NCI-H460 (cell line): ENCODE measurements around the gene TBC1D4. TPM values are rescaled to one million over a fixed set of nuclear protein-coding genes. Genes with fewer than 3 reads are reported as not detected.
"Not testable (repeated sequence)": the region's sequence is repeated elsewhere in the genome, so short reads cannot be mapped to it uniquely, and the experiment has no call there.

ENCODE experiments used
- DNase-seq: peaks from one replicate; pipeline ENCODE4 v3.0.0-alpha.2; 2016; ENCODE audit warnings: low read depth; ENCODE audit errors: extremely low read depth
- total RNA-seq: library from RNA; depleted of rRNA; stranded (reverse); fragments of >200 nt; shearing (Covaris generic); gene quantifications from 2 replicates; pipeline ENCODE4 v1.2.3, GENCODE V29; 2014

TBC1D4 gene
- total RNA-seq, 1 experiment from 2014 or later, result 14.0 TPM

DNA sequence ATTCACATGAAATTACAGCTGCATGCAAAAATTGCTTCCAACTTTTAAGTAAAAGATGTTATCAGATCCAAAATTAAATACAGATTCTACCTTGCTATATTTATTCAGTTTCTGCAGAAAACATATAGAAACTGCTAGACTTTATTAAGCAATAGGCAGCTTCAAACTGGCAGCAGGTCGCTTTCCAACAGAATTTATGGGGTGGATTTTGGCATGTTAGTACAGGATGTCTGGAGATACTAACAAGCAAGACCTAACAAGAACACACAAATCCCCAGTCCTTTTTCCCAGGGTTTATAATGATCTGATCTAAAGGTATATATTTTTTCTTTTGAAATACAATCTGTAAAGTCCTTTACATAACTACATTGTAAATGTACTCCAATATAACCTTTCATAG lies 27.5 kb downstream of the TBC1D4 start:
- DNase-seq, result no peak

DNA sequence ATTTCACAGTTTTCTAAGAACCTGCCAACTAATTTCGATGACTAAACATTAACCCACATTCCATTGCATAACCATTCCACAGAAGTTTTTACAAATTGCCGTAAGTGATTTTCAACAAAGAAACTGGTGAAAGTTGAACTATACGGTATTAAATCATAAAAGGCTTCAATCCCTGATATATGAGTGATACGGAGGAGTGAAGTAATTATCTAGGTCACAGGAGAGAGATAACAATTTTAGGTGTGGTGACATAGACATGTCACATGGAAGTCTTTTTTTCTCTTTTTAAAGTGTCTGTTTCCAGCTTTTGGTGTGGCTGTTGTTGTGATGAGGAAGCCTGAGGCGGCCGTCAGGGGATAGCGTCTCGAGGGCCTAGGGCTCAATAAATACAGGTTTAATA lies 29.4 kb downstream of the TBC1D4 start:
- DNase-seq, result no peak

DNA sequence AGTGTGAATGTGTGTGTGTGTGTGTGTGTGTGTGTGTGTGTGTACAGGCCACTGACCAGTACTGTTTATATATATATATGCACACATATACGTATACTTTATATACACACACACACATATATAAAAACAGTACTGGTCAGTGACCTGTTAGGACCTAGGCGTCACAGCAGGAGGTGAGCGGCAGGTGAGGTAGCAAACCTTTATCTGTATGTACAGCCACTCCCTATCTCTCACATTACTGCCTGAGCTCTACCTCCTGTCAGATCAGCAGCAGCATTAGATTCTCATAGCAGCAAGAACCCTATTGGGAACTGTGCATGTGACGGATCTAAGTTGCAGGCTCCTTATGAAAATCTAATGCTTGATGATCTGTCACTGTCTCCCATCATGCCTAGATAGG lies 34.5 kb downstream of the TBC1D4 start:
- DNase-seq, result no peak

DNA sequence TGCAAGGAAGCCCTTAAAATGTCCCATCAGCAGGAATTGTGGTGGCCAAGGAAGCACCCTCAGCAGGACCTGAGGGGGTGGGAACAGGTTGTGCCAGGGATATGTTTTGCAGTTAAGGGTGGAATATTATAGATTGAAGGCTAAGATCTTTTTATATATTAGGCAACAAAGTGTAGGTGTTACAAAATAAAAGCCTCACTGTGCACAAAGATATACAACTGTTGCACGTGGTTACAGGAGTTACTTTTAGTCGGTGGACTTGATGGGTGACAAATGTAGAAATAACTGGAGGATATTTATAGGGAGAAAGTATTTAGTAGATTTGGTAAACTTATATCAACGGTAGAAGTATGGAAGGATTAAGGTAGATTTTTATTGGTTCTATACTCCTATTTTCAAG lies 35.1 kb downstream of the TBC1D4 start:
- DNase-seq, result no peak

DNA sequence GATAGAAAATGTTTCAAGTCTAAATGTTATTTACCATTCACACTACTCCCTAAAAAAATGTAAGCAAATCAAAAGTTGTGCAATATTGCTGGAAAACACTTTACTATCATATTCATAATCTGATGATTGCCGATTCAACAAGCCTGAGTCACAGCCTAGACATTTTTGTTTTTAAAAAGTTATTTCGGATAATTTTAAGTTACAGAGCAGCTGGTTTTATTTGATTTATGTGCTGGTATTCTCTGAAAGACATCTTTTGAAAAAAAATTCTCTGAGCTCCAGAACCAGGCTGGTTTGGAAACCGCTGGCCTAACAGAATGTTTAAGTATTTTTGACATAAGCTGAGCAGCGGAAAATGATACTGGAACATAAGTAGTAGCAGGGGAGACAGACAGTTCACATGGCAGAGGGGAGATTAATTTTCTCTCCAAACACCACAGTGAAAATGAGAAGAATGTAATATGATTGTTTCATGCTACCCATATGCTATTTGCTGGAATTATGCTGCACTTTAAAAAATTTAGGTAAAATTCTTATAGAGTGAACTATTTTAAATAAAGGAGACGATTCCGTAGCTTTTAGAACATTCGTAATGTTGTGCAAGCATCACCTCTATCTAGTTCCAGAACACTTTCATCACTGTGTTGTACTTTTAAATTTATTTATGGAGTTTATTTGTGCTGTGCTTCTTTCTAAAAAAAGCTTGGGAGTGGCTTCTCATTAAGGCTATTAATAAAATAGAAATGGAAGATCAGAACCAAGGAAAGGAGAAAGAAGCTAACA lies 36.1 kb downstream of the TBC1D4 start:
- no peak for DNase-seq

DNA sequence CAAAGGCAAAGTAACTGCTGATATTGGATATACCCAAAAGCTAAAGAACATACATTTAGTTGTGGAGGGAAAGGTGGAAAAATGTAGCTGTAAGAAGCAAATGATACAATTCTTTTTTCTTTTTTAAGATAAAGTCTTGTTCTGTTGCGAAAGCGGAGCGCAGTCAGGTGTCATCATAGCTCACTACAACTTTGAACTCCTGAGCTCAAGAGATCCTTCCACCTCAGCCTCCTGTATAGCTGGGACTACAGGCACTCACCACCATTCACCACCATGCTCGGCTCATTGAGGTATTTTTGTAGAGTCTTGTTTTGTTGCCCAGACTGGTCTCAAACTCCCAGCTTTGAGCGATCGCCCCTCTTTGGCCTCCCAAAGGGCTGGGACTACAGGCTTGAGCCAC lies 38.0 kb downstream of the TBC1D4 start:
- no peak for DNase-seq

DNA sequence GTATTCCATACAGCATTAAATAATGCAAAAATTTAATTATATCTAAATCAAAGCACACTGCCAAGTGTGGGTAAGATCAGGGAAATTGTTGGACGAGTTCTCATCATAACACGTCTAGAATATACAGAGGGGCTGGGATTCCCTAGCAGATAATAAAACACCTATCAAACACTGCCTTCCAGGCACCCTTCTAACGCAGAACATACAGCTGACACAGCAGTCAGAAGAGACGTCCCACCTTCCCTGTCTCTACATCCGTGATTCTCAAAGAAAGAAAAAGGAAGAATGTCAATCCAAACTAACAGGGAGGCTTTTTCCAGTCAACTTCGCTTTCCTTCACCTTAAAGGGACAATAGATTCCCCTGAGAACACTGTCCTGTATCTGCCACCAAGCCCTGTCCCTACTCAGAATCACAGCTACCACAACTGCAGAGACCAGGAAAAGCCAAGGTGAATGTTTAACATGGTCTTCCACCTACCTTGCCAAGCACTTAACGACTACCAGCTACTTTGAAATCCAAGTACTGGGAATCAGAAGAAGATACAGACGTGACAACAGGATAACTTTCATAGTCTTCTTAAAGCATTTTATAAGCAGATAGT lies 38.5 kb downstream of the TBC1D4 start:
- no peak for DNase-seq

DNA sequence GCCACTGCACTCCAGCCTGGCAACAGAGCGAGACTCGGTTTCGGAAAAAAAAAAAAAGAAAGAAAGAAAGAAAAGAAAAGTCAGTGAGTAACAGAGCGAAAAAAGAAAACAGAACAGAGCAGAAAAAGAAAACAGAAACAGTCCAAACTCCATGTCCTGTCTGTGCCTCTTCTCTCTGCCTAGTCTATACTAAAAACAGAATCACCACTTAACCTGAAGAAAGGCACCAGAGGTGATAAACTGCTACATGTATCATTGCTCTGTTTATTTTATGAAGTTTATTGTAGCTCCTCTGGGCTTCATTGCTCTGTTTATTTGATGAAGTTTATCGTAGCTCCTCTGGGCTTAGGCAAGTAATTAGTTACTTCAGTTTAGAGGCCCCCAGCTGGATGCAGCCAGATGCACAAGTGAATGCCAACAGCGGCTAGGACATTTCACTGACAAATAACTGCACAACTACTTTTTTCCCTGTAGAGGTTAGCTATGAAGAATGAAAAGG lies 39.2 kb downstream of the TBC1D4 start:
- DNase-seq, result no peak

DNA sequence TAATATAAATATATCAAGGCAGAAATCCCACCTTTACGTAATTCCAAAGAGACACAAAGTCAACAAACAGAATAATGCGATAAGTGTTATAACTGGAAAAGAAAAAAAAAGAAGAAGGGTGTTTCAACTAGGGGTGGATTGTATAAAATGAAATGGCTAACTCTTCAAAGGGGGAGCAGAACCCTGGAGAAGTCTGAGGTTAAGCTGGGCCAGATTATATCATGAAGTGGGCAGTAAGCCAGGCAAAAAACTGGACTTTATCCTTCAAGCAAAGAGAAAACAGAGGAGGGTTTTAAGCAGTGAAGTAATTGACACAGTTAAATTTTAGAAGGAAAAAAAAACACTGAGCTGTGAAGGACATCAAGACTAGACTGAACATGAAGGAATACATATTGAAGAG lies 41.9 kb downstream of the TBC1D4 start:
- no peak for DNase-seq

DNA sequence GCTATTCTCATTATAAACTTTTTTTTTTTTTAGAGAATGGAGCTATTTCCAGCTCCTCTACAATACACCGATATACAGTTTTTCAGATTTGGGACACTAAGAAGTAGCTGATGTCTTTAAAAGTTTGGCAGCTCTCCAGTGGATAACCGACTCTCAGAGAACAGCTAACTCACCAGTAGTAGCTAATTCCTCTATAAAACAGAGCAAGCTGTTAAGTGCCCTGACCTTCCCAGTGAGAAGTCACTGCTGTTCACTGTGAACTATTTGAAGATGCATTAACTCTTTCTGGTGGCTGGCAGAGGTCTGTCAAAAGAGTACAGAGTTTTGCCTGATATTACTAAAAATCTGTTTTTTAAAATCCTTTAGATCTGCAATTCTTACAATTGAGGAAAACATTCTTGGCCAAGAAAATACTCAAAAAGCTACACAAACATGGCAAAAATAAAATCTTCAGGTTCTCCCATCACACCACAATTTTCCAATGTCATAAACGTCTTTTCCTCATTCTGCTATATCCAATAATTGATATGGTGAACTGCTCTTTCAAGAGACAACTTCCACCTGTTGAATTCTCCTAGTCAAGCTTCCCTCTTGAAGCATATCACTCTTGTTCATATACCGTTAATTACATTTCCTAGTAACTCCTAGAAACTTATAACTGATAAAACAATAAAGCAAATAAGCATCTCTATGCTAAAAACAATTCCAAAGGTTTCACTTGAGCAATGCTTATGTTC lies 44.2 kb downstream of the TBC1D4 start:
- DNase-seq, result no peak

DNA sequence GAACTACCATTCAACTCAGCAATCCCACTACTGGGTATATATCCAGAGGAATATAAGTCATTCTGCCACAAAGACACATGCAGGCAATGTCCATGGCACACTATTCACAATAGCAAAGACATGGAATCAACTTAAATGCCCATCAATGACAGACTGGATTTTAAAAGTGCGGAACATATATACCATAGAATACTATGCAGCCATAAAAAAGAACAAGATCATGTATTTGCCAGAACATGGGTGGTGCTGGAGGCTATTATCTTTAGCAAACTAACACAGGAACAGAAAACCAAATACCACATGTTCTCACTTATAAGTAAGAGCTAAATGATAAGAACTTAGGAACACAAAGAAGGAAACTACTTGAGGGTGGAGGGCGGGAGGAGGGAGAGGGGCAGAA lies 47.8 kb downstream of the TBC1D4 start:
- DNase-seq, result not testable (repeated sequence)

DNA sequence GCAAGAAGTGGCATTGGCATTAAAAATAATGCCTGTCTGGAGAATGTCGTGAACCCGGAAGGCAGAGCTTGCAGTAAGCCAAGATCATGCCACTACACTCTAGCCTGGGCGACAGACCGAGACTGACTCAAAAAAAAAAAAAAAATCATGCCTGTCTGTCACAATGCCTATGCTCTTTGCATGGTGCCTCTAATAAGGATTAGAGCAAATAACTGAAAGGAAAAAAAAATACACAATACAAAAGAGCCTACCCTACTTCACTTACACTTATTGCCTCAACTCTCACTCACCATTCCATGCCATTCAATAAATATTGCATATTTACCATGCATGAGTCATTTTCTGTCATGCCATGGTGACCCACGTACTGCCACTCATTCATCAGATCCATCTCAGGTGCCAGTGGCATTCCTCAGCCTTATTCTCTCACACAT lies 49.1 kb downstream of the TBC1D4 start:
- no peak for DNase-seq

DNA sequence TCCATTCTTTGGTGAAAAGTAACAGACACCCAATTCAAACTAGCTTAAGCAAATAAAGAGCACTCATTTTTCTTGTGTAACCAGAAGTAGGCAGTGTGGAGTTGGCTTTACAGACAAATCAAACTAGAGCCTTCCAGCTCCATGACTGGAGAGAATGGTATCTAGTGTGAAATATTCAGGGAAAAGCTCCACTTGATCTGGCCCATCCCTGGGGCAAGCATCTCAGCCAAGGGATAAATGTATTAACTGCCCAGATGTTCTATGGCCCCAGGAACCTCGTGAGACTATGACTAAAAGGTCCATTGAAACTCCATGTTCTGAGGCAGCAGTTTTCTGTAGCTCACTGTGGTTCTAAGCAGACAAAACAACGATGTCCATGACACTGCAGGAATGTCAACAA lies 49.9 kb downstream of the TBC1D4 start:
- DNase-seq, result no peak

DNA sequence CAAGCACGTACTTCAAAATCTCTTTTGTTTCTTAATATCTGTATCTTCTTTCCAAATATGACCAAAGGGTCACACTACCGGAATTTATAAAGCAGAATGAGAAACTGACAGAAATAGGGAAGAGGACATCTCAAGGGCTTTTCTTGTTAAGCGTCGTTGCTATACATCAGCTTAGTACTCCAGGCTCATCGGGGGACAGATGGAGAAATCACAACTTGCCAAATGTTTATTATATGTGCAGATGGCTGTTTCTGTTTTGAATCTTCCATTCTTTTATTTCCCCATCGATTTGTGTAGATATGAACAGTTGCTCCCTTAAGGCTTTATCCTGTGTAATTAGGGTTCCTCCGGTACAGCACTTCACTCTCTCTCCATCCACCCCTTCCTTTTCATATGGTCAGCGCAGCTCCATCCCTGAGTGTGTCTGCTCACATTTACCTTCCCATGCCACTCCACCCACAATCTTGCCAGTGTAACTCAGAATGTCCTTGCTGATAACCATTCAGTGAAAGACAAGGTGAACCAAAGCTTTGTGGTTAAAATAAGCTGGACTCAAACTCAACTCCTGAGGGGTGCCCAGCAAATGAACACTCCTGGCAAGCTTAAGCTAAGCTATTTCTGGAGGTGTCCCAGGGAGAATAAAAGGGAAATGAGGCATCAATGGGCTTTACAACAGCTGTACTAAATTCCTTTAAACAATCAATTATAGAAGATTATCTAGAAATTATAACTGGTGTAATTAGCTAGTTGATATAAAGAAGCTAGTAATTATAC lies 51.3 kb downstream of the TBC1D4 start:
- DNase-seq, result no peak

DNA sequence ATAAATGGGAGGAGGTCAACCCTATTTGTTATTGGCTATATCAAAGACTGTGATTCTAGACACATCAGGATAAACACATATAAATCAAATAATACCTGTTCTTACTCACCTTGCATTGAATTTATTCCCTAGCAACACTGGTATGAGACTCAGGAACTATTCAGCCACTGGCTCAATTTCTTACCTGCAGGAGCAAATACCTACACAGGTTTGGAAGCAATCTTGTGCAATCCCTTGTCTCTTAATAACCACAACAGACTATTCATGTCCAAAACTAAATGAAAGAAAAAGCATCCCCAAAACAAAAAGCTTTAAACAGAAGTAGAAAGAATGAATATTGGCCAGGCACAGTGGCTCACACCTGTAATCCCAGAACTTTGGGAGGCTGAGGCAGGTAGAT lies 55.5 kb downstream of the TBC1D4 start:
- no peak for DNase-seq

DNA sequence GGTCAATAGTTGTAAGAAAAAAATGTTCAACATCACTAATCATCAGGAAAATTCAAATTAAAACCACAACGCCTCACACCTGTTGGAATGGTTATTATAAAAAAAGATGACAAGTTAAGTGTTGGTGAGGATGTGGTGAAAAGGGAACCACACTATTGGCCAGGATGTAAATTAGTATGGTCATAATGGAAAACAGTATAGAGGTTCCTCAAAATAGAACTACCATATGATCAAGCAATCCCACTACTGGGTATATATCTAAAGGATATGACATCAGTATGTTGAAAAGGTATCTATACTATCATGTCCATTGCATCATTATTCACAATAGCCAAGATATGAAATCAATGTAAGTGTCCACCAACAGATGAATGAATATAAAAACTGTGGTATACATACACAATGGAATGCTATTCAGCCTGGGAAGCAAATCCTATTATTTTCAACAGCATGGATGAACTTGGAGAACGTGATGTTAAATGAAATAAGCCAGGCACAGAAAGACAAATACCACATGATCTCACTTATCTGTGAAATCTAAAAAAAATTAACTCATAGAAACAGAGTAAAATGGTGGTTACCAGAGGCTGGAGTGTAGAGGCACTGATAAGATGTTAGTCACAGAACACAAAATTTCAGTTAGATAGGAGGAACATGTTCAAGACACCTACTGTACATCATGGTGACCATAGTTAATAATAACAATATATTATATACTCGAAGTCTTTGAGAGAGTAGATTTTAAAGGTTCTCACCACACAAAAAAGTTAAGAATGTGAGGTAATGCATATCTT lies 56.6 kb downstream of the TBC1D4 start:
- no peak for DNase-seq

DNA sequence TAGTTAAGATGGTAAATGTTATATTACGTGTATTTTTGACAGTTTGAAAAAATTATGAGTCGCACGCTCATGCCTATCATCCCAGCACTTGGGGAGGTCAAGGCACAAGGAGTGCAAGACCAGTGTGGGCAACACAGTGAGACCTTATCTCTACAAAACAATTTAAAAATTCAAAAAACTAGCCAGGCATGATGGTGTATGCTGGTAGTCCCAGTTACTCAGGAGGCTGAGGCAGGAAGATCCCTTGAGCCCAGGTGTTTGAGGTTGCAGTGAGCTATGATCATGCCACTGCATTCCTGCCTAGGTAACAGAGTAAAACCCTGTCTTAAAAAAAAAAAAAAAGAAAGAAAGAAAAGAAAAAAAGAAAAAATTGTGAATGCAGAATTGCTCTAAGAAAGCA lies 58.0 kb downstream of the TBC1D4 start:
- DNase-seq, result no peak

DNA sequence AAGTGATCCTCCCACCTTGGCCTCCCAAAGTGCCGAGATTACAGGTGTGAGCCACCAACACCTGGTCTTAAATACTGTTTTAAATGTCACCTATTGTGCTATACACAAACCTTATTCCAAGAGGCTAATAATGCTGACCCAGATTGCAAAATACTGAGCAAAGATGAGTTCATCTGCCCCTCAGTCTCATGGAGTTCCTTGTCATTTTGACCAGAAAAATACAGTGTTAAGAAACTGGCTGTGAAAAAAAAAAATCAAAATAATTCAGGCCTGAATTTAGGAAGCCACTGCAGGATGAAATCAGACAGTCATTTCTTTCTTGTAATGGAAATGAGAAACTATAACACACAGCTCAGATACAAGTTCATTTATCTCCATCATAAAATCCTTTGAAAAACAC lies 59.9 kb downstream of the TBC1D4 start:
- DNase-seq, result no peak

DNA sequence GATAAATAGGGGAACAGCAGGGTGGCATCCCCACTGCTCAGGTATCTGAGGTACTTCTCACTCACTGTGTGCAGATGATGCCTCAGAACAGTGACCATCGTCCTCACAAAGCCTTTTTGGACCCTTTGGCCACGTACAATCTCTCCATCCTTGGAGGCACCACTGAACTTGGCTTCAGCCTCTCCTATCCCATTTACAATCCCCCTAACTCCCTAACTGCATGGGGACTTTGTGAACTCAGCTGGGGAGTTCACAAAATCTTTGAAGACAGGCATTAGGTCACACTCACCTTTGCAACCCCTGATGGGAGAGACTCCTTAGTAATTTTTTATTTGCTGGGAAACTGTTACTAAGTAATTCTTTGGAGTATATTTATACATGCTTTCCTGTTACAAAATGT lies 60.8 kb downstream of the TBC1D4 start:
- DNase-seq, result no peak

DNA sequence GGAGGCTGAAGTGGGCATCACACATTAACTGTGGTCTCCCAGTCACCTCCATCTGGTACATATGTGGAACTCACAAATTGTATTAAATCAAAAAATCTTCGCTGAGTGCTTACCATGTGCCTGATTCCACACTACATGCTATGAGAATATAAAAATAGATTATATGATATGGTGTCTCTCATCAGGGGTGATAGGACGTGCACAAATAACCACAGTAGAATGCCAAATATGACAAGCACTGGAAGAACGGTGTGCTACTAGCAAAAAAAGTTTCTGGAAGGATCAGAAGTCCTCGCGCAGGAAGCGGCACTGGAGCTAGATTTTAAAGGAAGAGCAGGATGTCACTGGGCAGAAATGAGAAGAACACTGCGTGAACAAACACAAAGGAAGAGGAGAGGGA lies 62.3 kb downstream of the TBC1D4 start:
- no peak for DNase-seq
